GM18870 (cell line): Measurements from ENCODE around the gene F2RL1.
"Not testable (repeated sequence)": the region's sequence is repeated elsewhere in the genome, so short reads cannot be mapped to it uniquely, and the experiment has no call there.

ENCODE experiments used
- ATAC-seq: cut with Tn5 transposase; IDR thresholded peaks from one replicate; pipeline ENCODE4 v1.9.1; 2021; ENCODE audit warnings: moderate library complexity; ENCODE audit not compliant: unreplicated experiment

Gene F2RL1

GRCh38 chr5:76805821-76806505, 12.9 kb upstream of the F2RL1 start:
- no peak for ATAC-seq

- no peak for ATAC-seq
Observed at GRCh38 chr5:76807296-76807695, 11.5 kb upstream of the F2RL1 start.

- no peak for ATAC-seq
Observed at GRCh38 chr5:76808141-76808691, 10.6 kb upstream of the F2RL1 start.

GRCh38 chr5:76809141-76809540, 9.7 kb upstream of the F2RL1 start:
- ATAC-seq, result no peak

GRCh38 chr5:76810236-76810635, 8.6 kb upstream of the F2RL1 start:
- ATAC-seq, result no peak

GRCh38 chr5:76811214-76811613, 7.6 kb upstream of the F2RL1 start:
- no peak for ATAC-seq

GRCh38 chr5:76812209-76812608, 6.6 kb upstream of the F2RL1 start:
- not testable (repeated sequence) for ATAC-seq

GRCh38 chr5:76813982-76814562, 4.8 kb upstream of the F2RL1 start:
- ATAC-seq, result no peak

- no peak for ATAC-seq
Observed at GRCh38 chr5:76816110-76816831, 2.6 kb upstream of the F2RL1 start.

GRCh38 chr5:76819851-76820525, 1.2 kb downstream of the F2RL1 start:
- ATAC-seq, result no peak

- ATAC-seq, result no peak
Observed at GRCh38 chr5:76820526-76820890, 1.7 kb downstream of the F2RL1 start.

GRCh38 chr5:76821136-76821535, 2.3 kb downstream of the F2RL1 start:
- no peak for ATAC-seq

- not testable (repeated sequence) for ATAC-seq
Observed at GRCh38 chr5:76822105-76822731, 3.4 kb downstream of the F2RL1 start.

- not testable (repeated sequence) for ATAC-seq
Observed at GRCh38 chr5:76826416-76826815, 7.6 kb downstream of the F2RL1 start.

GRCh38 chr5:76831110-76831452, 12.3 kb downstream of the F2RL1 start:
- no peak for ATAC-seq

GRCh38 chr5:76836181-76836580, 17.4 kb downstream of the F2RL1 start:
- no peak for ATAC-seq

- no peak for ATAC-seq
Observed at GRCh38 chr5:76836585-76836984, 17.8 kb downstream of the F2RL1 start.

- no peak for ATAC-seq
Observed at GRCh38 chr5:76838481-76839261, 19.8 kb downstream of the F2RL1 start.

GRCh38 chr5:76841361-76841760, 22.5 kb downstream of the F2RL1 start:
- ATAC-seq, result no peak

GRCh38 chr5:76845890-76846289, 27.1 kb downstream of the F2RL1 start:
- ATAC-seq, result no peak
